HG02571 (cell line): ENCODE results near the gene DIAPH3.

Experiments
- ATAC-seq: cut with Tn5 transposase; IDR thresholded peaks from one replicate; pipeline ENCODE4 v1.9.1; 2021; ENCODE audit warnings: mild to moderate bottlenecking, moderate library complexity; ENCODE audit not compliant: unreplicated experiment

DIAPH3 gene

GRCh38 chr13:59793107-59793506 is 370.6 kb downstream of the DIAPH3 start:
- no peak for ATAC-seq

- no peak for ATAC-seq
Observed at GRCh38 chr13:59790626-59791025, 373.1 kb downstream of the DIAPH3 start.

GRCh38 chr13:59789558-59789957 is 374.2 kb downstream of the DIAPH3 start:
- ATAC-seq = no peak

GRCh38 chr13:59787679-59788078 is 376.0 kb downstream of the DIAPH3 start:
- ATAC-seq = no peak

GRCh38 chr13:59782696-59783095 is 381.0 kb downstream of the DIAPH3 start:
- no peak for ATAC-seq

GRCh38 chr13:59780058-59780457 is 383.7 kb downstream of the DIAPH3 start:
- no peak for ATAC-seq

GRCh38 chr13:59776924-59777690 is 386.6 kb downstream of the DIAPH3 start:
- ATAC-seq = no peak

- no peak for ATAC-seq
Observed at GRCh38 chr13:59774491-59774971, 389.2 kb downstream of the DIAPH3 start.

GRCh38 chr13:59771272-59771671 is 392.5 kb downstream of the DIAPH3 start:
- no peak for ATAC-seq

GRCh38 chr13:59770451-59770850 is 393.3 kb downstream of the DIAPH3 start:
- ATAC-seq = no peak

GRCh38 chr13:59766236-59766635 is 397.5 kb downstream of the DIAPH3 start:
- ATAC-seq = no peak

GRCh38 chr13:59755632-59756290 is 408.0 kb downstream of the DIAPH3 start:
- ATAC-seq = no peak

GRCh38 chr13:59754411-59754810 is 409.3 kb downstream of the DIAPH3 start:
- ATAC-seq = no peak

GRCh38 chr13:59750860-59751259 is 412.9 kb downstream of the DIAPH3 start:
- no peak for ATAC-seq

- no peak for ATAC-seq
Observed at GRCh38 chr13:59748046-59748445, 415.7 kb downstream of the DIAPH3 start.

- ATAC-seq = no peak
Observed at GRCh38 chr13:59747529-59747928, 416.2 kb downstream of the DIAPH3 start.

- ATAC-seq = no peak
Observed at GRCh38 chr13:59746291-59746962, 417.3 kb downstream of the DIAPH3 start.

GRCh38 chr13:59745392-59745788 is 418.3 kb downstream of the DIAPH3 start:
- ATAC-seq = peak; percentile 29

GRCh38 chr13:59744747-59745391 is 418.9 kb downstream of the DIAPH3 start:
- peak; percentile 71 for ATAC-seq

- ATAC-seq = no peak
Observed at GRCh38 chr13:59743195-59743594, 420.5 kb downstream of the DIAPH3 start.

GRCh38 chr13:59742467-59742866 is 421.3 kb downstream of the DIAPH3 start:
- ATAC-seq = no peak
